HG02763 (cell line): ENCODE results near the gene MAGEA9B.
"Not testable (repeated sequence)": the region's sequence is repeated elsewhere in the genome, so short reads cannot be mapped to it uniquely, and the experiment has no call there.

ENCODE experiments used
- ATAC-seq: cut with Tn5 transposase; IDR thresholded peaks from one replicate; pipeline ENCODE4 v1.9.1; 2021; ENCODE audit warnings: mild to moderate bottlenecking, moderate library complexity; ENCODE audit not compliant: unreplicated experiment

The MAGEA9B gene

GRCh38 chrX:149539283-149540130, 47.8 kb downstream of the MAGEA9B start:
- peak; percentile 37 for ATAC-seq

- ATAC-seq: not testable (repeated sequence)
These were observed 49.8 kb downstream of the MAGEA9B start for GRCh38 chrX:149537474-149537873.

GRCh38 chrX:149534926-149535602, 52.2 kb downstream of the MAGEA9B start:
- ATAC-seq: not testable (repeated sequence)

GRCh38 chrX:149533999-149534398, 53.3 kb downstream of the MAGEA9B start:
- ATAC-seq: not testable (repeated sequence)

GRCh38 chrX:149532868-149533267, 54.4 kb downstream of the MAGEA9B start:
- not testable (repeated sequence) for ATAC-seq
